Epithelial cell of proximal tubule (primary cell): ENCODE results near the gene TMIGD1. TPM values are rescaled to one million over a fixed set of nuclear protein-coding genes. Genes with fewer than 3 reads are reported as not detected.

Source experiments
- DNase-seq: peaks from one replicate; pipeline ENCODE4 v3.0.0-alpha.2; 2011; ENCODE audit warnings: low read depth
- H3K4me3 ChIP-seq: 2 replicates; pipeline ENCODE4 v1.5.1; 2011; ENCODE audit warnings: low read depth, mild to moderate bottlenecking, low read length
- CTCF ChIP-seq: conservative IDR thresholded peaks from 2 replicates; pipeline ENCODE4 v1.5.1; 2012; ENCODE audit warnings: low read depth, mild to moderate bottlenecking, low read length
- total RNA-seq: library from RNA; depleted of rRNA; stranded (reverse); fragments of >200 nt; gene quantifications from 2 replicates; pipeline ENCODE4 v1.2.3, GENCODE V29; 2015

The TMIGD1 gene
- total RNA-seq, 1 donor from 2014 or later: not detected

DNA sequence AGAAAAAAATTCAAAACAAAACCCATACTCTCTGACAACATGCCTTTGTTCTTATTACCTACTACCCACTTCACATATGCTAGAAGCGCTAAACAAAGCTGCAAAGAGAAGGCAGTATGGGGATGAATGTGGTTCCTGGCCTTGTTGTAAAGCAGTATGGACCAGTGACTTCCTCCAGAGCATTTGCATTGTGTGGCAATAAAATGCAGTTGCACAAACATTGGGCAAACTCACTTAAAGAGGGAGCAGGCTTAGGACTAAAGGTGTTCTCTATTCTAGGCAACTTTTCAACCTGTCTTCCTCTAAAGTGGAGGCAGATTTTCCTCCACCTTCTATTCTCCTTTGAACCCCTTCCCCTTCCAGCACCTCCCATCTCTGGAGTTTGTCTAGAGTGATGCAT lies 17.1 kb downstream of the TMIGD1 start:
- DNase-seq: no peak
- no peak for TF ChIP-seq CTCF
- no peak overlapping the region for H3K4me3 ChIP-seq

- no peak for DNase-seq
- H3K4me3 ChIP-seq: no peak overlapping the region
- TF ChIP-seq CTCF: no peak
Measured at GRCh38 chr17:30315106-30315505, 18.8 kb downstream of the TMIGD1 start.

DNA sequence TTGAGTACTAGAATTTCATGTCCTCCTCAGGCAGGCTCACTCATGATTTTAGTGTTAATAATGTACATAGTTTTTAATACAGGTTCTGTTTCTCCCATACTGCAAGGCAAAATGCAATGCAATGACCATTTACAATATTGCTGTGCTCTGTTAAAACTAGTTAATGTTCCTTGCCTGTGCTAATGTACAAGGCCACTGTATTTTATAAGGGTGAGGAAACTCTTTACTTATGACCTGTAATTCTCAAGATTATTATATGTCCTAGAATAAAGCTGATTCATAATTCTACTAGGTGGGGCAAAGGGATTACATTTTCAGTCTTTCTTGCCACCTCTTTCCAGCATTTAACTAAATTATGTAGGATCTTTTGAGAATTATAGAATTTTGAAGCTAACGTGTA lies 19.4 kb downstream of the TMIGD1 start:
- no peak for DNase-seq
- H3K4me3 ChIP-seq: no peak overlapping the region
- TF ChIP-seq CTCF: no peak

- no peak for TF ChIP-seq CTCF
- H3K4me3 ChIP-seq: no peak overlapping the region
- DNase-seq: no peak
Measured at GRCh38 chr17:30312226-30312625, 21.6 kb downstream of the TMIGD1 start.

DNA sequence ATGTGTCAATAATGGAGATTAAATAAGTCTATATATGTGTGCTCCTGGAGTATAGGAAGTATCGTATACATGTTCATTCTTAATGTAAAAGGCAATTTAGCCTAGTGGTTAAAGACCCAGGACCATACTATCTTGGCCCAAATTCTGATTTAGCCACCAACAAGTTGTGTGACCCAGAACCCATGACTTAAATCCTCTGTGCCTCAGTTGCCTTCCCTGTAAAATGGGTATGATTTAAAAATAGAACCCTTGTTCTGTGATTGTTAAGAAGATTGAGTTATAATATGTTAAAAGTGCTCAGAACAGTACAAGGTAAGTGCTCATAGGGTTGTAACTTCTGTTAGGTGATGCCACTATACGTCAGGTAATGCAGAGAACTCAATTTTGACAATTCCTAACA lies 23.3 kb downstream of the TMIGD1 start:
- H3K4me3 ChIP-seq: no peak overlapping the region
- TF ChIP-seq CTCF: no peak

GRCh38 chr17:30309591-30309990 lies 24.3 kb downstream of the TMIGD1 start:
- TF ChIP-seq CTCF: no peak
- no peak for DNase-seq
- H3K4me3 ChIP-seq: no peak overlapping the region

More for the DNA sequence above, 23.3 kb downstream of the TMIGD1 start:
- no peak for DNase-seq

GRCh38 chr17:30308406-30308805 lies 25.5 kb downstream of the TMIGD1 start:
- no peak for TF ChIP-seq CTCF
- no peak overlapping the region for H3K4me3 ChIP-seq
- DNase-seq: no peak
